HG03442 (cell line): ENCODE results near the gene EME1.
"Not testable (repeated sequence)": the region's sequence is repeated elsewhere in the genome, so short reads cannot be mapped to it uniquely, and the experiment has no call there.

Experiments
- ATAC-seq: cut with Tn5 transposase; IDR thresholded peaks from one replicate; pipeline ENCODE4 v1.9.1; 2021; ENCODE audit warnings: mild to moderate bottlenecking, moderate library complexity; ENCODE audit not compliant: unreplicated experiment

EME1 gene

GRCh38 chr17:50425682-50426471, 52.8 kb downstream of the EME1 start, which contains the start of gene ACSF2:
Gene ACSF2 (plus strand): TSS chr17:50426218. CDS start chr17:50426262, 44 bp downstream.
- ATAC-seq, result peak; percentile 42

- no peak for ATAC-seq
Measured at GRCh38 chr17:50426472-50426782, 53.4 kb downstream of the EME1 start.

GRCh38 chr17:50426814-50427787, 54.1 kb downstream of the EME1 start:
- no peak for ATAC-seq

GRCh38 chr17:50428126-50428525, 55.1 kb downstream of the EME1 start:
- not testable (repeated sequence) for ATAC-seq

GRCh38 chr17:50428831-50429424, 55.9 kb downstream of the EME1 start:
- ATAC-seq, result no peak

GRCh38 chr17:50429793-50430192, 56.8 kb downstream of the EME1 start:
- ATAC-seq, result no peak
